DOHH2 (cell line): ENCODE data around the gene FADS3.

Experiments
- H3F3A ChIP-seq: fragments of 200-600 bp; sonication (generic), shearing (Covaris generic); 2 replicates; pipeline ENCODE4 v1.6.0; 2016; ENCODE audit warnings: antibody characterized with exemption, mild to moderate bottlenecking; ENCODE audit not compliant: control insufficient read depth, insufficient read depth
- H3K27ac ChIP-seq: fragments of 200-600 bp; sonication (generic); 2 replicates; pipeline ENCODE4 v1.5.1; 2014; ENCODE audit warnings: low read depth, mild to moderate bottlenecking, low read length, moderate library complexity
- H3K27me3 ChIP-seq: fragments of 200-600 bp; sonication (generic); 2 replicates; pipeline ENCODE4 v1.6.1; 2014; ENCODE audit warnings: mild to moderate bottlenecking, low read length, mixed read lengths; ENCODE audit not compliant: control insufficient read depth
- H3K36me3 ChIP-seq: fragments of 200-600 bp; sonication (generic); 2 replicates; pipeline ENCODE4 v1.6.1; 2014; ENCODE audit warnings: mild to moderate bottlenecking, low read length, moderate library complexity, mixed read lengths; ENCODE audit not compliant: control insufficient read depth
- H3K4me1 ChIP-seq: fragments of 200-600 bp; sonication (generic); 2 replicates; pipeline ENCODE4 v1.6.1; 2014; ENCODE audit warnings: mild to moderate bottlenecking, low read length, mixed read lengths; ENCODE audit not compliant: control insufficient read depth
- H3K4me2 ChIP-seq: fragments of 200-600 bp; sonication (generic); 2 replicates; pipeline ENCODE4 v1.6.0; 2014; ENCODE audit warnings: mild to moderate bottlenecking, low read length, moderate library complexity
- H3K4me3 ChIP-seq: fragments of 200-600 bp; sonication (generic); 2 replicates; pipeline ENCODE4 v1.5.1; 2014; ENCODE audit warnings: mild to moderate bottlenecking, low read length, mixed read lengths
- H3K79me2 ChIP-seq: fragments of 200-600 bp; sonication (generic); 2 replicates; pipeline ENCODE4 v1.6.1; 2014; ENCODE audit warnings: mild to moderate bottlenecking, low read length, mixed read lengths; ENCODE audit not compliant: control insufficient read depth
- H3K9me2 ChIP-seq: fragments of 200-600 bp; sonication (generic); replicated peaks from 2 replicates; pipeline ENCODE4 v1.6.1; 2014; ENCODE audit warnings: mild to moderate bottlenecking, low read length, mixed read lengths; ENCODE audit not compliant: control insufficient read depth
- H3K9me3 ChIP-seq: fragments of 200-600 bp; sonication (generic); 2 replicates; pipeline ENCODE4 v1.6.1; 2014; ENCODE audit warnings: antibody characterized with exemption, low read length, mixed read lengths; ENCODE audit not compliant: control insufficient read depth, insufficient read depth
- H4K20me1 ChIP-seq: fragments of 200-600 bp; sonication (generic); 2 replicates; pipeline ENCODE4 v1.6.0; 2014; ENCODE audit warnings: low read depth, mild to moderate bottlenecking, antibody characterized with exemption, low read length, moderate library complexity; ENCODE audit not compliant: control insufficient read depth, insufficient read depth
- CTCF ChIP-seq: fragments of 200-600 bp; sonication (generic); IDR thresholded peaks from one replicate; pipeline ENCODE4 v1.5.1; 2014; ENCODE audit warnings: antibody characterized with exemption, mild to moderate bottlenecking, low read depth, low read length; ENCODE audit not compliant: poor library complexity, severe bottlenecking
- EZH2phosphoT487 ChIP-seq: fragments of 200-600 bp; sonication (generic); IDR thresholded peaks from 2 replicates; pipeline ENCODE4 v1.6.1; 2017; ENCODE audit warnings: borderline replicate concordance, mild to moderate bottlenecking, antibody characterized with exemption, low read length, moderate library complexity, mixed read lengths

Gene FADS3

GRCh38 chr11:61886643-61887042 lies 4.7 kb downstream of the FADS3 start:
- peaks cover 39% of the 10 kb centered on the region for H3K4me1 ChIP-seq
- no peaks in the 10 kb centered on the region for H3K9me2 ChIP-seq
- H3K27me3 ChIP-seq = no peaks in the 10 kb centered on the region
- peaks cover 29% of the 10 kb centered on the region for H3K79me2 ChIP-seq
- H3K4me3 ChIP-seq = no peak overlapping the region
- TF ChIP-seq EZH2phosphoT487 (no peak), CTCF (no peak)
- H4K20me1 ChIP-seq = no peaks in the 10 kb centered on the region
- H3K27ac ChIP-seq = no peak overlapping the region
- peaks cover 5% of the 10 kb centered on the region; the same call in 1 of the 2 replicates for H3K9me3 ChIP-seq
- H3F3A ChIP-seq = peaks cover 5% of the 10 kb centered on the region; the same call in 1 of the 2 replicates
- no peak overlapping the region for H3K4me2 ChIP-seq
- peaks cover 4% of the 10 kb centered on the region for H3K36me3 ChIP-seq

GRCh38 chr11:61885784-61886580 lies 5.4 kb downstream of the FADS3 start:
- Histone ChIP-seq H3K79me2 (peaks cover 29% of the 10 kb centered on the region), H4K20me1 (no peaks in the 10 kb centered on the region), H3K4me2 (no peak overlapping the region), H3K9me3 (peaks cover 5% of the 10 kb centered on the region; the same call in 1 of the 2 replicates), H3K4me3 (no peak overlapping the region), H3K9me2 (no peaks in the 10 kb centered on the region), H3K36me3 (peaks cover 4% of the 10 kb centered on the region), H3K4me1 (peaks cover 45% of the 10 kb centered on the region), H3K27me3 (no peaks in the 10 kb centered on the region), H3K27ac (no peak overlapping the region), H3F3A (peaks cover 11% of the 10 kb centered on the region)
- no peak for TF ChIP-seq EZH2phosphoT487
- TF ChIP-seq CTCF = no peak

- Histone ChIP-seq H3F3A (peaks cover 13% of the 10 kb centered on the region), H3K9me2 (no peaks in the 10 kb centered on the region), H3K4me3 (no peak overlapping the region), H4K20me1 (no peaks in the 10 kb centered on the region), H3K9me3 (peaks cover 5% of the 10 kb centered on the region; the same call in 1 of the 2 replicates), H3K4me2 (no peak overlapping the region), H3K79me2 (peaks cover 22% of the 10 kb centered on the region), H3K36me3 (peaks cover 4% of the 10 kb centered on the region), H3K4me1 (peaks cover 45% of the 10 kb centered on the region), H3K27ac (no peak overlapping the region), H3K27me3 (no peaks in the 10 kb centered on the region)
- TF ChIP-seq CTCF = no peak
- no peak for TF ChIP-seq EZH2phosphoT487
Measured at GRCh38 chr11:61885166-61885778, 6.1 kb downstream of the FADS3 start.
